Subcutaneous adipose tissue (tissue), 4 donors: ENCODE data around the gene RBBP4. TPM values are rescaled to one million over a fixed set of nuclear protein-coding genes. Genes with fewer than 3 reads are reported as not detected.

Source experiments
- CTCF ChIP-seq: fragments of 450-650 bp; IDR thresholded peaks from one replicate; pipeline ENCODE4 v1.5.1; 2016; ENCODE audit warnings: low read depth, mild to moderate bottlenecking, control low read depth, antibody characterized with exemption, moderate library complexity
- total RNA-seq, 4 donors: library from RNA; depleted of rRNA; stranded (reverse); fragments of >200 nt; gene quantifications; one replicate each; pipeline ENCODE4 v1.1.0, GENCODE V29; 2016

RBBP4 gene
- total RNA-seq, 4 donors from 2014 or later: 91.9 to 112 (median 100) TPM

- TF ChIP-seq CTCF: no peak
Observed at GRCh38 chr1:32613472-32613871, 37.5 kb upstream of the RBBP4 start.

- TF ChIP-seq CTCF: no peak
Observed at GRCh38 chr1:32618673-32619221, 32.3 kb upstream of the RBBP4 start.

GRCh38 chr1:32619701-32620485 is 31.1 kb upstream of the RBBP4 start:
- no peak for TF ChIP-seq CTCF

- no peak for TF ChIP-seq CTCF
Observed at GRCh38 chr1:32622205-32622604, 28.8 kb upstream of the RBBP4 start.

GRCh38 chr1:32622806-32623681 is 28.0 kb upstream of the RBBP4 start:
- TF ChIP-seq CTCF: no peak

GRCh38 chr1:32623775-32624174 is 27.2 kb upstream of the RBBP4 start:
- no peak for TF ChIP-seq CTCF

GRCh38 chr1:32626176-32626575 is 24.8 kb upstream of the RBBP4 start:
- no peak for TF ChIP-seq CTCF
